HG03064 (cell line): Measurements from ENCODE around the gene DNAI1.
"Not testable (repeated sequence)": the region's sequence is repeated elsewhere in the genome, so short reads cannot be mapped to it uniquely, and the experiment has no call there.

ENCODE experiments used
- ATAC-seq: cut with Tn5 transposase; IDR thresholded peaks from one replicate; pipeline ENCODE4 v1.9.1; 2021; ENCODE audit warnings: low read depth; ENCODE audit not compliant: unreplicated experiment

DNAI1 gene

DNA sequence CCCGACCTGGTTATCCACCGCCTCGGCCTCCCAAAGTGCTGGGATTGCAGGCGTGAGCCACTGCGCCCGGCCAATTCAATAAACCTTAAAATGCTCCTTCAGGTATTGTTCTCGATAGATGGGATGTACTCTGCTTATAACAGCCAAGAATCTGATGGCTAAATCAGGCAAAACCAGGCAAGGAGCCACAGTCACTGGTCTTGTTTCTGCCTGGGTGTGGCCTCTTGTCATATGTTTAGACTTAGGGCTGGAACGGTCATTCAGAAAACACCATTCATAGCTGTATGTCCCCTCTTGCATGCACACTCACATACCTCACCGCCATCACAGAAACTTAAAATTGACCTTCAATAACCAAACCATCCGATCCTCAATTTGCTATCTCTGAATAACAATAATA, 8.0 kb upstream of the DNAI1 start:
- ATAC-seq = no peak

DNA sequence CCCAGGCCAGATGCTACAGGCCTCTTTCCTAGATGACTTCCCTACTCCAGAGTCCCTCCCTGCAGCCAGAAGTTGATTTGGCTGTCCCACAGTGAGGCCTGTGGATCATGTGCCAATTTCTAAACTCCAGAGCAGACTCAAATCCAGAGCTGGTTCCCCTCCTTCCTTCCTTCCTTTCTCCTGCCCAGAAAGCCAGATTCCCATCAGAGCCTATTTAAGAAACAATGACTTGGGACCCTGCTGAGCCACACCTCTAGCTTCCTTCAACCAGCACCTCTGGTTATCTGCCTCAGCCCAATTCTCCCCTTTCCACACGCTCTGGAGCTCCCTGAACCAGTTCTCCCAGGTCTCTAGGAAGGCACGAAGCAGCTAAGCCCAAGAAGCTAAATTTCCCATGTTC, 7.5 kb upstream of the DNAI1 start:
- ATAC-seq = no peak

DNA sequence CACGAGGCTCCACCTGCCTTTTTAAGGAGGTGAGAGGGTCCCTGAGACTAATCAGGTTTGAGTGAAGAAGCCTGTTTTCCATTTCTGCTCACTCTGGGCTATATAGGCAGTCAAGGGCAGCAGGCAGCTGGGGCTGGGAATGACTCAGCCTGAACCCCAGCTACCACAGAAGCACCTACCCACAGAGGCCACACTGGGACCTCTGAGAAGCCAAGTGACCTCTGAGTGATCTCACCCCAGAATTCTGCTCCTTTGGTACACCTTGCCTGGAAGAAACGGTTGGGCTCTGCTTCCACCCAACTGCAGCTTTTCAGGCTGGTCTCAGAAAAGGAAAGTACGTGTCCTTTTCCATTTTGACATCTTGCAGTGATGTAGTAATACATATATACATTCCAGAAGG, 7.1 kb upstream of the DNAI1 start:
- ATAC-seq = no peak

DNA sequence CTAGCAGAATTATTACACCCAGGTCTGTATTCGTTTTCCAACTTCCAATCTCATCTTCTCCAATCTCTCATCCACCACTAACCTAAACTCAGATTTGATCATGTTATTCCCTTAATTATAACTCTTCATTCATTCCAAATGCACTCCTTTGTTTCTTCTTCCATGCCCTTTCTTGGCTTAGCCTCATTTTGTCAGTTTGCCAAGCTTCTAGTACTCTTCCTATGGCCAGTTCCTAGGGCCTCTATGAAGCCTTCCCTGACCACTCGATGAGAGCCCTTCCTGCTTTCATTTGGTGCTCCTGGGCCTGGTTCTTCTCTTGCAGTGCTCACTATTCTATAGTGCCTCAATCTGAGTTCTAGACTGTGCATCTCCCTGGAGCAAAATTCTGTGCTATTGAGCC, 6.0 kb upstream of the DNAI1 start:
- no peak for ATAC-seq

DNA sequence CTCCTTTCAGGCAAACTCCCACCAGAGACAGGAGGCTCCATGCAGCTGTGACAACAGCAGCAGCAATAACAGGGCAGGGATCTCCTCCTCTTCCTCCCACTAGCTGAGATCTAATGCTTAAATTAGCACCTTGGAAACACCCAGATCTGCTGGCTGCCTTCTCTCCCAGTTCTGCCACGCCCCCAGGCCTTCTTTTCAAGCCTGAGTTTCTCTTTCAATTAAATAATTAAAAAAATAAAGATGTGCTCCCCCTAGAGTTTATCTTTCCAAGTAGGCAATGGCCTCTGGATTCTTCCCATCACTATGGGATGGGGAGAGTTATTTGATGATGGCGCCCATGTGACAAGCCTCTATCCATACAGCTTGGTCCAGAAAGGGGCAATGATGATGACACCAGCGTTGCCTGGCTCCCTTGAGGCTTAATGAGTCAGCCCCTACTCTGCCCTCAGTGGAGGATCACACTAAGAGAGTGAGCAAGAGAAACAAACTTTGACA, 4.0 kb upstream of the DNAI1 start:
- no peak for ATAC-seq

DNA sequence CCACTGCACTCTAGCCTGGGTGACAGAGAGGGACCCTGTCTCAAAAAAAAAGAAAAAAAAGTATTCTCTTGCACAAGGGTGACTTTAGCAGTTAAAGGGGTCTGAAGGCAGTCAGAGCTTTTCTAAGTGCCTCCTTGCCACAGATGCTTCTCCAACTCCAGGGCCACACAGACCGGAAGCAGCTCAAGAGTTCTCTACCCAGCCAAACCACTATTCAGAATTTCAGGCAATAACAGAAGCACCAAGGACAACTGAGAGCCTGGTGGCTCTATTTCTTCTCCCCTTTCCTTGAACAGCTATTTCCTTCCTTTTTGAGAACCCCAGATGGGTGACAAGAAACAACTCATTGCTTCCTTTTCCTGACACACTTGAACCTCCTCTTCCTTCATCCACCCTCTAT, 2.5 kb upstream of the DNAI1 start:
- no peak for ATAC-seq

DNA sequence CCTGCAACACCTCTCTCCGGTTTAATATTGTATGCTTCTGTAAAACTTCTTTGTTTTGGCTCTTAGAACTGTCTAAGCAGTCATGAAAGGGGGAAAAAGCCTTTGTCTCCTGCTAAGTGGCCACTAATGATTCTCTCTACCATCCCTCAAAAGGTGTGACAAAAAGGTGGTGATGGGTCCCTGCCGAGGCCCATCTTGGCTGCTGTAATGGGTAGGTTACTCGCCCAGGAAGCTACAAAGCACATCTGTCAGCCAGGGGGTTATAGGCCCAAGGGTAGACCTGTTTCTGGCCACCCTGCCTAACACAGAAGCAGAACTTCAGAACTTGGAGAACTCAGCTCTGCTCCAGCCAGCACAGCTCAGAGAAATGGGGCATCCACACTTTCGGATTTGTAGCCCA, 1.9 kb upstream of the DNAI1 start:
- ATAC-seq = no peak

DNA sequence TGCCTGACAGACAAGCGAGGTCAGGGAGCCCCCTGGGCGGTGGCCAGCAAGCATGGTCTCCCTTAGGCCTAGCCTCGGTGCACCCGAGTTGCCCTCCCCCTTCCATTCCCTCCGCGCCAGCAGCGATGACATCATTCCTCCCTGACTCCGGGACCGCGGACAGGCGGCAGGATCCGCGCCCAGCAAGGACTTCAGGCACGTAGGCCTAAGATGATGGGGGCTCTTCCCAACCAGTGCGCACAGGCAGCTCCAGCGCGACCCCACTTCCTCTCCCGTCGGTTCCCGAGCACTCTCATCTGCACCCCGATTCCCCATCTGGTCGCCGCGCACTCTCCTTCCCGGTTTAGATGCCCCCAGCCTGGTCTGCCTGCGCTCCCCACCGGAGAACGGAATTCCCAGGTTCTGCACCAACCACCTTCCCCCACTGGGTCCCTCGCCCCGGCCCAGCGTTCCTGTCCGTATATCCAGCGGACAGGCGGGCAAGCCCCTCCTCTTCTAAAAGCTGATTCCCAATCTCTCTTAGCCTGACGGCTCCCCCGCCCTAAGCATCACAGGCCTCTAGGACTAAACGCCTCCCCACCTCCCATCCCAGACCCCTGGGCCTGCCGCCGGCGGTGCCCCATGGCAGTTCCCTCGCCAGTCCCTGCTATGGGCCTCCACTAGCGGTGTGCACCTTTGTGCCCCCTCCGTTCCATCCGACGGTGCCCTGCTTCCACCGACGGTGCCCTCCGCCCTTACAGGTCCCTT, 1.2 kb upstream of the DNAI1 start:
- no peak for ATAC-seq

DNA sequence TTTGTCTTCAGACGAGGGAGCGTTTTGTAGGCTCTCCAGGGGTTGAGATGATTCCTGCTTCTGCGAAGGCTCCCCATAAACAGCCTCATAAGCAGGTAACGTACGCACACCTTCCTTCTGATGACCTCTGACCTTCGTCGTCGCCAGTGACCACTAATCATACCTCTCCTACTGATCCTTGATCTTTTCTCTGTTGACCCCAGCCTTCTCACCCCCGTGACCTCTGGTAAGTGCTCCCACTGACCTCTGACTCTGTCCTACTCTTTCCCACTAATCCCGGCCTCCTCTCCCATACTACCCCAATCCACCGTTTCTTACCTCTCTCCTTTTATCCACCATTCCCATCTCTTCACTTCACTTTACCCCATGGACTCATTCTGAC, 345 bp downstream of the DNAI1 start:
- ATAC-seq = no peak

DNA sequence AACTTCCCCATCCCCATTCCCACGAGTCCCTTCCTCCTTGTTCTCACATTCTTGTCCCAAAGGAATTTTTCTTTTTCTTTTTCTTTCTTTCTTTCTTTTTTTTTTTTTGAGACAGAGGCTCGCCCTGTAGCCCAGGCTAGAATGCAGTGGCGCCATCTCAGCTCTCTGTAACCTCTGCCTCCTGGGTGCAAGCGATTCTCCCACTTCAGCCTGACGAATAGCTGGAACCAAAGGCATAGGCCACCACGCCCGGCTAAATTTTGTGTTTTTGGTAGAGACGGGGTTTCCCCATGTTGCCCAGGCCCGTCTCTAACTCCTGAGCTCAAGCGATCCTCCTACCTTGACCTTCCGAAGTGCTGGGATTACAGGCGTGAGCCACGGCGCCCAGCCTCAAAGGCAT, 751 bp downstream of the DNAI1 start:
- no peak for ATAC-seq

DNA sequence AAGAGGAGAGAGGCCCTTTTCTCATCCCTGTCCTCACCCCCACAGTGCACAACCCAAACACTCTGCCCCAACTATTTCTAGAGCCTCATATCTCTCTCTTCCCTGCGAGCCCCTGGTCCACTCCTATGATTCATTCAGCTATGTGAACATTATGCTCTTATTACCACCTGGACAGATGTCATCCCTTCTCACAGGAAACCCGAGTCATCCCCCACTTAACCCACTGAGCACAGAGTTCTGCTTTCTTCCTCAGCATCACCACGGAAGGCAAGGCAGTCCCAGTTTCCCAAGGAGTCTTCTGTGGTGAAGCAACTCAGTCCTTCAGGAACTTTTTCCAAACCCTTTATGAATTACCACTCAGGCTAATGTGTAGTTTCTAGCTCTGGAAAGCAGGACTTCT, 1.3 kb downstream of the DNAI1 start:
- ATAC-seq = no peak

DNA sequence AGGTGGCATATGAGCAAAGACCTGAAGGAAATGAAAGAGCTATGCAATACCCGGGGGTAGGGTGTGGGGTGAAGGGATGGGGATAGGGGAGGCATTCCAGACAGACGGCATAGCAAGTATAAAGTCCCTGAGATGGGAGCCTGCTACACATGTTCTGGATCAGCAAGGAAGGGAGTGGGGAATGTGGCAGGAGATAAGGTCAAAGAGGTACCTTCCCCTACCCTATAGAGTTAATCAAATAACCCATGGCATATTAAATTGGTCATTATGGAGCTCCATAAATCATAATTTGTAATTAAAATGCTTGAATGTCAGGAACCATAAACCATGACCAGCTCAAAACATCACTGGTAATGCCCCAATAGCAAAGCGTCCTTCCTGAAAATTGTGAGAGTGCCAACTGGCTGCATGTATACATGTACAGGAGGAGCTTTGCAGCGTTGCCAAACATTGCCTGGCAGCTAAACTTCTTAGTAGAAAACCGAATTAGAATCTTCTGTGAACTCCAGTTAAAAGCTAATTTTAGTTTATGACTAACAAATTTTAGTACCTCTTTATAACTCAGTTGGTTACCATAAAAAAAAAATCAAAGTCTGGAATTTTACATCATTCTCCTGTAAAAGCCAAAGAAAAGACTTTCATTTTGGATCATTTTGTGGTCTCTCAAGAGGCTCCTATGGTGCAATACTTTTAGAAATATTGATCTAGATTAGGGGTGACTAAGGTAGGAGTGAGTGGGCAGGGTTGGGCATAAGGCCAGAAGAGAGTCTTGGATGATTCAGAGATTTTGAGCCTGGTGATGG, 4.7 kb downstream of the DNAI1 start:
- no peak for ATAC-seq

DNA sequence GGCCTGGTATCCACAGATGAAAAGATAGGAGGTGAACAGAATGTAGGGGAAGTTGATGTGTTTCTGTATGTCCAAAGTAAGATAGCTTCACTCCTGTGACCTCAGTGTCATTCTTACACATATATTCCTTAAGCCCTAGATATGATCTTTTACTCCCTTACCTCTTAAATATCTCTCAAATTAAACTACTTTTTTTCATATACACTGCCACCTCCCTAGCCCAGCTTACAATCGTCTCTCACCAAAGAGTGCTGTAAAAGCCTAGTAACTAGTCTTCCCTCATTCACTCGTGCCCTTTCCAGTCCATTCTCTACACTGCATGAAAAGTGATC, 5.3 kb downstream of the DNAI1 start:
- ATAC-seq = no peak

DNA sequence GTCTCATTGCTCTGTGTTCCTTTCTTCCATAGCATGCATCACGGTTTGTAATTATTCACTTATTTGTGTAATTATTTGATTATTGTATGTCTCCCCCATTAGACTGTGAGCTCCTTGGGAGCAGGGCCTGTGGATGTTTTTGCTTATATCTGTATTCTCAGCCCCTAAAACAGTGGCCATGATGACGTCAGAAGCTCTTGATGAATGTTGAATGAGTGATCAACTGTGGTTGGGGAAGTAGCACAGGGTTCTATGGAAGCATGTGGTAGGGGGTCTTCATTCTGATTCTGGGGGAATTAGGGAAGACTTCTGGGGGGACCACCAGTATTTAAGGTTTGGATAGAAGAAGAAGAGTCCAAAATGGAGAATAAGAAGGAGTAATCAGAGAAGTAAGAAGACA, 6.0 kb downstream of the DNAI1 start:
- ATAC-seq = no peak

DNA sequence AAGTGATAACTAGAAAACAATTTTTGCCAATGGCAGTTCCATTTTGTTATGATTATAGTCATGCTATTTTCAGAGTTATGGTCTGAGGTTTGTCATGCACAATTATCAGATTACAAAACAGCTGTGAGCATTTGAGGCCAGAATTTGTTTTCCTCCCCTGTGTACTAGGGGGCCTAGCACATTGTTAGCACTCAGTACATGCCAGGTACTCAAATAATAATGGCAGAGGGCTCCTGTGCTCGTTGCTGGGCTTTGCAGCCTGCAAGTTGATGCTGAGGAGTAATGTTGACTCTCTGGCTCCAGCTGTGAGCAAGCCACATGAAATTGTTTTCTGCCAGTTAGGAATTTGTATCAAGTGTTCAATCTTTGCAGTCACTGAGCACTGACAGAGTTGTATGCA, 6.9 kb downstream of the DNAI1 start:
- no peak for ATAC-seq

DNA sequence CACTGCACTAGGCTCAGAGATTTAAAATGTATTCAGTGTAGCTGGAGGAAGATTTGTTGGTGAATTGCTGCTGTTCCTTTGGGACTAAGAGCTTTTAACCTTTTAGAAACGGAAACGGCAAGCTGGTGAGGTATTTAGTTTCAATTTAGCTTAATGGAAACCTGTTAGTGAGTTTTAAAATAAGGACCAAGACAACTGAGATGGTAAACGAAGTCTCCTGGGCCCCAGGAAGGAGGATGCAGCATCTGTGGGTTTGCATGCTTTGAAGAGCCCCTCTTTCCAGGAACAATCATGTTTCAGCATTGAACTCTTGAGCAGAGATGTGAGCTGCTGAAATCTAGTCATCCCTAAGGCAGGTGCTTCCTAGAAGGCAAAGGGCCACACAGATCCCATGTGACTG, 16.5 kb downstream of the DNAI1 start:
- no peak for ATAC-seq

DNA sequence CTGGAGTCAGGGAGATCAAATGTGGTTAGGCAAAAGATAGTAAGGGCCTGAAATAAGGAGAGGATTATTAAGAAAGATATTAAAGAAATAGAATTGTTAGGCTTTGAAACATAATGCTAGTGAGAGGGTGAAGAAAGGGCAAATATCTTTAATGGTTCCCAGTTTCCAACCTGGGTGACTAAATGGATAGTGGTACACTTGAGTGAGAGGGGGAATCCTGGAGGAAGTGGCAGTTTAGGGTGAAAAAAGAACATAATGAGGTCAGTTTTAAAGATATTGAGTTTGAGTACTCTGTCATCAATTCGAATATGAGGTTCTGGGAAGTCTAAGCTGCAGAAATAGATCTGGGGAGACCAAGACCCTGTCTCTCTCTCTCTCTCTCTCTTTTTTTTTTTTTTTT, 18.9 kb downstream of the DNAI1 start:
- ATAC-seq = no peak

DNA sequence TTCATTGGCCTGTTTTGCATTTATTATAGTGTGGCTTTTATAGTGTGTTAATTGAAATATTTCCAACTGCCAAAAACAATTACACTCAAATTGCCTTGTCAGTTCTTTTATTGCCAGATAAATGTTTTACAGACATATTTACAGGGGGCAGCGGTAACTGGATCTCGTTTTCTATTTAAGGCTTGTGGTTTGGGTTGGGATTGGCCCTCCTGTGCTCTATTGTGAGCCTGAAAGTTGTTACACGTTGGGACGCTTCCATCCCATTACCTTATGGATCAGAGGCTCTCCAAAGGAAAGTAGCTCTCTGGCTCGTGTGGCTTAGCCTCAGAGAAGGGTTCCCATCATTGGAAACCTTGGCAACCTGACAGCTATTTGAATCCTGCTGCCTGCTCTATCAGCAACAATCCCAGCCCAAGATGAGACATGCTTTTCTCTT, 20.8 kb downstream of the DNAI1 start:
- no peak for ATAC-seq

DNA sequence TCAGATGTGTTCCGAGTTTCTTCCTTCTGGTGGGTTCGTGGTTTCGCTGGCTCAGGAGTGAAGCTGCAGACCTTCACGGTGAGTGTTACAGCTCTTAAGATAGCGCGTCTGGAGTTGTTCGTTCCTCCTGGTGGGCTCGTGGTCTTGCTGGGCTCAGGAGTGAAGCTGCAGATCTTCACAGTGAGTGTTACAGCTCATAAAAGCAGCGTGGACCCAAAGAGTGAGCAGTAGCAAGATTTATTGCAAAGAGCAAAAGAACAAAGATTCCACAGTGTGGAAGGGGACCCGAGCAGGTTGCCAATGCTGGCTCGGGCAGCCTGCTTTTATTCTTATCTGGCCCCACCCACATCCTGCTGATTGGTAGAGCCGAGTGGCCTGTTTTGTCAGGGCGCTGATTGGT, 23.0 kb downstream of the DNAI1 start:
- ATAC-seq = not testable (repeated sequence)

DNA sequence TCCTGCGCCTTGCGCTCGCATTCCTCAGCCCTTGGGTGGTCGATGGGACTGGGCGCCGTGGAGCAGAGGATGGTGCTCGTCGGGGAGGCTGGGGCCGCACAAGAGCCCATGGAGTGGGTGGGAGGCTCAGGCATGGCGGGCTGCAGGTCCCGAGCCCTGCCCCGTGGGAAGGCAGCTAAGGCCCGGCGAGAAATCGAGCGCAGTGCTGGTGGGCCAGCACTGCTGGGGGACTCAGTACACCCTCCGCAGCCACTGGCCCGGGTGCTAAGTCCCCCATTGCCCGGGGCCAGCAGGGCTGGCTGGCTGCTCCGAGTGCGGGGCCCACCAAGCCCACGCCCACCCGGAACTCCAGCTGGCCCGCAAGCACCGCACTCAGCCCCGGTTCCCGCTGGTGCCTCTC, 24.1 kb downstream of the DNAI1 start:
- not testable (repeated sequence) for ATAC-seq

DNA sequence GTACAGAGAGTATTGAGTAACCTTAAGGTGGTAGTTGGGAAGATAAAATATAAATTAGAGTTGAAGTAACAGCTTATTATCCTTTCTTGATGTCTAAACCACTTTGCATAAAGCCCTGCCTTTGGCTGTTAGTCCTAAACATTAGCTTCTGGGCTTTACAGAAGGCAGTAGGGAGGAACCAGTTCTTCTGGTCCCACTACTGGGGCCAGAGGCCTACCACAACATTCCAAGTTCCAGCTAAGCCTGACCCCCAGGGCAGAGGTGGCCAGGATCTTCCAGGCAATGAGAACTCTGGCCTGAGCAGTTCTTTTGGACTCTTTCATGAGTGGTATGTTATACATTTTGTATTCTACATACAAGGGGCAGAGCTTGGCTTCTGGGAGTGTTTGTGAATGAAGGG, 26.1 kb downstream of the DNAI1 start:
- ATAC-seq = no peak

DNA sequence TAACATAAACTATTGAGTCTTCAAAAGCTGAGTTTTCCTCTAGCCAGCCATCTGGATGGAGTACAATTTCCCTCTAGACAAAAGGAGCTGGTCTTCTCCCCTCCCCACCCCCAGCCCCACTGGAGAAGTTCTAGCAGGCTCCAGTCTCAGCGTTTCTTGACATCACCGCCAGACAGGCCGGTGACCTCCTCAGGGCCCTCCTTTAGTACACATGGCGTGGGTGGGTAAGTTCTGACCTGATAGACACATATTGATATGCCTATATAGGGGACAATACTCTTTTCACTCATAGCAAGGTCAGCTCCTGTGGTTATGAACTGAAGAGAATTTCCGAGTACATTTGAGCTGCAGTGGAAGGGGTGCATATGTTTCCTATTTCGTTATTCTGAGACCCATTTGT, 27.2 kb downstream of the DNAI1 start:
- no peak for ATAC-seq
